HG03103 (cell line): Measurements from ENCODE around the gene F12.
A peak's percentile ranks its signal among the peaks of the same experiment; 100 is the strongest.
"Not testable (repeated sequence)": the region's sequence is repeated elsewhere in the genome, so short reads cannot be mapped to it uniquely, and the experiment has no call there.

Experiments used
- ATAC-seq: cut with Tn5 transposase; IDR thresholded peaks from one replicate; pipeline ENCODE4 v1.9.1; 2021; ENCODE audit warnings: low read depth; ENCODE audit not compliant: unreplicated experiment

The F12 gene

DNA sequence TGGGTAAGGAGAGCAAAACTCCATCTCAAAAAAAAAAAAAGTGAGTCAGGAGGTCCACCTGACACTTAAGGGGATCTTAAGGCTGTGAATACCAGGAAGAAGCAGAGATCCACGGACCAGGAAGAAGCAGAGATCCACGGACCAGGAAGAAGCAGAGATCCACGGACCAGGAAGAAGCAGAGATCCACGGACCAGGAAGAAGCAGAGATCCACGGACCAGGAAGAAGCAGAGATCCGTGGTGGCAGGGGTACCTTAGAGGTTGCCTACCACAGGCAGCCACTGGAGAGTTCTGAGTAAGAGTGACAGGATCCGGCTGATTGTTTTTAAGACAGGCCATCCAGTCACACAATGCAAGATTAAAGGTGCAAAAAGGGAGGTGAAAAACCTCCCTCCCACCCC is 11.1 kb upstream of the F12 start:
- ATAC-seq, result not testable (repeated sequence)

DNA sequence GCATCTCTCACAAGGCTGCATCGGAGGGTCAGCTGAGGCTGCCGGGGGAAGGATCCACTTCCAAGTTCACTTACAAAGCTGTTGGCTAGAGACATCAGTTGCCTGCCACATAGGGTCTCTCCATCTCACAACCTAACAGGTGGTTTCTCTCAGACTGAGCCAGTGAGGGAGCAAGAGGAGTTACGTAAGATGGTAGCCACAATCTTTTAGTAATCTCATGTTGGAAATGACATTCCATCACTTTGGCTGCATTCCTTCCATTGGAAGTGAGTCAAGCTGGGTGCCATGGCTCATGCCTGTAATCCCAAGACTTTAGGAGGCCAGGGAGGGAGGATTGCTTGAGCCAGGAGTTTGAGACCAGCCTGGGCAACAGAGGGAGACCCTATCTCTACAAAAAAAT is 9.7 kb upstream of the F12 start:
- no peak for ATAC-seq

DNA sequence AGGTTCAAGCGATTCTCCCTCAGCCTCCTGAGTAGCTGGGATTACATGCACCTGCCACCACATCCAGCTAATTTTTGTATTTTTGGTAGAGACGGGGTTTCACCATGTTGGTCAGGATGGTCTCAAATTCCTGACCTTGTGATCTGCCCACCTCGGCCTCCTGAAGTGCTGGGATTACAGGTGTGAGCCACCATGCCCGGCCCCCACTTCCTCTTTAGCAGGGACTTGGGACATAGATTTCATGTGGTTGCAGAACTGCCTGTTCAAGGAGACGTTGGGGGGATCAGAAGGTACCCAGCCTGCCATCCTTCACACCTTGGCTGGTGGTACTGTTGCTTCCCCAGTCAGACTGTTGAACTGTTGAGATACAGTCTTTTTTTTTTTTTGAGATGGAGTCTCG is 7.7 kb upstream of the F12 start:
- not testable (repeated sequence) for ATAC-seq

DNA sequence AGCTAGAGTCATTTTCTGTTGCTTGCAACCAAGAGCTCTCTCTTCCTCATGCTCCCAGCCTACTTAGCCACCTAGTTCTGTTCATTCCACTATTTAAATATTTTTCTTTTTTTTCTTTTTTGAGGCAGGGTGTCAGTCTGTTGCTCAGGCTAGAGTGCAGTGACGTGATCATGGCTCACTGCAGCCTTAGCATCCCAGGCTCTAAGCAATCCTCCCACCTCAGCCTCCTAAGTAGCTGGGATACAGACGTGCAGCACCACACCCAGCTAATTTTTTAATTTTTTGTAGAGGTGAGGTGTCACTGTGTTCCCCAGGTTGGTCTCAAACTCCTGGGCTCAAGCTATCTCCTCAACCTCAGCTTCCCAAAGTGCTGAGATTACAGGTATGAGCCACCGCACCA is 5.1 kb upstream of the F12 start:
- ATAC-seq, result no peak

DNA sequence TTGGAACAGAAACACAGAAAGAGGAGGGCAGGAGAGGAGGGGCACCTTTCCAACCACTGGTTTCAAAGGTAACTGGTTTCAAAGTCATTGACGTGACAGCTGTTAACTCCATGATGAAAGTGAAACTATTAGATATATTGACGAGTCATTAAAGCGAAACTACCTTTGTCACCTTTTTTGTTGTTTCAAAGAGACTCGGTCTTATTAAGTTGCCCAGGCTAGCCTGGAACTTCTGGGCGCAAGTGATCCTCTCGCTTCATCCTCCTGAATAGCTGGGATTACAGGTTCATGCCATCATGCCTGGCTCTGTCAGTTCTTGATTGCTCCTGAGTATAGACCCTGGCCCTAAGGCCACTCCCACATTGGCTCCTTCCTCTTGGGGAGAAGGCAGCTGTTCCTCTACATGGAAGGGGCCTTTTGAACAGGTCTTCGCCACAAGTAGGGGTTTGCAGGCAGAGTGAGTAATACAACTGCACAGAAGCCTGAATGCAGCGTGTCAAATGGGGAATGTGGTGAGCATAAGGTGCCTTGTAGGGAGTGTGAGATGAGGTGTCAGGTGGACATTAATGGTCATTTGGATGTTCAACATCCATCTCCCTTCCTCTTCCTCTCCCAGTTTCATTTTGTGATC is 3.4 kb upstream of the F12 start:
- peak; percentile 65 for ATAC-seq

DNA sequence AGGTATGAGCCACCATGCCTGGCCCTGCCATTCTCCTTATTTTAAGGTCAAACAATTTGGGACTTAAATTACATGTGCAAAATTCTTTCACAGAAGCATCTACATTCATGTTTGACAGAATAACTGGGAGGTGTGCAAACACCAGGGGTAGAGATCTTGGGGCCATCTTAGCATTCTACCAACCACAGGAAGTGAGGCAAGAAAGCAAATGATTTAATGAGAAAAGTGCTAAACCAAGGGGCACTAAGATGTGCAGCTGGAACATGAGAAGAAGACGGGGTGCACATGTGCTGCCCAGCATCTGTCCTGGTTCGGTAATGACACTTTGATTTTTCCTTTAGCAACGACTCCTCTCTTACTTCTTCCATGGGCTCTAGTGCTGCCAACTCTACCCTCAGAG is 1.2 kb upstream of the F12 start:
- ATAC-seq, result no peak

DNA sequence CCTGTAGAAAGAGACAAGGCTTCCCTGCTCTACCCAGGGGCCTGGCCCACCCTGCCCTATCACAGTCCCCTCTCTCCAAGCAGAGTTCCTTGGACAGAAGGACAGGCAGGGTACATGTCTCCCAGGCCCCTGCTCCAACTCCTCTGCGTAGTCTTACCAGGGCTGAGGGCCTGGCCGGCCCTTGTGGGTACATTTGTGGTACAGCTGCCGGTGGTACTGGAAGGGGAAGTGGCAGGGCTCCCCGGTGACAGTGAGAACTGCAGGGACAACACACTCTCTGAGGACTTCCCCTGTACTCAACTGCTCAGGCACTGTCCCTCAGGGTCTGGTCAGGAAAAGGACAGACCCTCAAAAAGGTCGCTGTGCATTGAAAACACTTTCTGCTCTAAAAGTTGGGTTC is 3.6 kb downstream of the F12 start:
- no peak for ATAC-seq

DNA sequence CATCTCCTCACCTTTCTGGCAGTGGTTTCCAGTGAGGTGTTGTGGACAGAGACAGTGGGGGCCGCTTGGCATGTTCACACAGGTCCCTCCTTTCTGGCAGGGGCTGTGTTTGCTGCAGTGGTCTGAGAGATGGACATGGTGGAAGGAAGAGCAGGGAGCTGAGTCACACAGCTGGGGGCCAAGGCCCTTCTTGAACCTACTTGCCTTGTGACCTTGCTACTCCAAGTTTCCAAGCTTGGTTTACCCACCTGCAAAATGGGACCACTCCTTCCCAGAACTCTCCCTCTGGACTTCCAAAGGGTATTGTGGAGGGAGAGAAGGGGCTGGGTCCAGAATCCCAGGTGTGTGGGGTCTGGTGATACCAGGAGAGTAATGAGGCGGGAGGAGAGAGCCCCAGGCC is 4.1 kb downstream of the F12 start:
- no peak for ATAC-seq

DNA sequence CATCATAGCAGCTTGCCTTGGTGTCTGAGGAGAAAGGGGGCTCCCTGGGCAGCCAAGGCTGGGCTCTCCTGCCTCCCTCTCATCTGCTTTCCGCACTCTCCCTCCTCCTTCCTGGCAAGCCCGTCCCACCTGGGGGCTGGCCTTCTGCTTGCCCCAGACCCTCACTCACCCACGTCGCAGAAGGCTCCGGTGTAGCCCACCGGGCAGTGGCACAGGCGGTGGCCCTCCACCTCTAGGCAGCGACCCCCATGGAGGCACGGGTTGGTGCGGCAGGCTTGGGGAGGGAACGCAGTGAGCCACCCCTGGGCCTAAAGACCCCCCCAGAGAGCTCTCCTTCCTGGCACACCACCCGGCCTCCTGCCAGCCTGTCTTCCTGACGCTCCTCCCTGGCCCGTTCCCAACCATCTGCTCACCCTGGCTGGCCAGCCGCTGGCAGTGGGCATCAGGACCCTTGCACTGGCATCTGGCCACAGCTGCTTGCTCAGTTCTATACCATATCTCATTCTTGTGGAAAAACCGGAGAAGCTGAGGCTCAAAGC is 4.7 kb downstream of the F12 start:
- ATAC-seq, result no peak

DNA sequence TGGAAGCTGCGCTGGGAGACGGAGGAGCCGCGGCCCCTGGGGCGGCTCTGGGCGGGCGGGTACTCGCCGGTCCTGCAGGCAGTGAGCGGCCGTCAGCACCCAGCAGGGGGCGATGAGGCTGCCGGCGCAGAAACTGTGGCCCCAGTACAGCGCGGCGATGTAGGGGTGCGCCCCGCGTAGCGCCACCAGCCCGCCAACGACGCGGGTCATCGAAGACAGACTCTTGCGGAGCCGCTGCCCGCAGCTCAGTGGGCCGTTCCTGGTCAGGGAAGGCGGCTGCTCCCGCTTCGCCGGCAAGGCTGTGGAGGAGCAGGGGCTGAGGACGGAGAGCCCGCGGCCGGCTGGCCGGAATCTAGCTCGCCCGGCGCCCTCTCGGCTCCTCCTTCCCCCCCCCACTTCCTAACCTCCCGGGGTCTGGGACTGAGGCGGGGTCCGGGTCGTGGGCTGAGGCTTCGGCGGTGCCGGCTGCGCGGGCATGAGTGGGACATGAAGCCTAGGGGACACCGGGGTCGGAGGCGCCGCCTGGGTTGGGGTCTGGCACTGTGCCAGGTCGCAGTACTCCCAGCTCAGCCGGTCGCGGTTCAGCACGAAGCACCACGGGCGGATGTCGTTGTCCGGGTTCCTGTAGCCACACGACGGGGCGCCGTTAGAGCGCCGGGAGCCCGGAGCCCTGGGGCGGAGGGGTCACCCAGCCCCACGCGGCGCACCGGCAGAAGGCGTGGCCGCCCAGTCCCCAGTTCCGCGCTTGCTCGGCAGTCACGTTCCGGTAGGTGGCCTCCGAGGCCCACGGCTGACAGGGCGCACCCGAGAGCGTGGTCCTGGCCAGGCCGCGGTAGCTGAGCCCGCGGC is 5.3 kb downstream of the F12 start:
- ATAC-seq, result peak; percentile 70

DNA sequence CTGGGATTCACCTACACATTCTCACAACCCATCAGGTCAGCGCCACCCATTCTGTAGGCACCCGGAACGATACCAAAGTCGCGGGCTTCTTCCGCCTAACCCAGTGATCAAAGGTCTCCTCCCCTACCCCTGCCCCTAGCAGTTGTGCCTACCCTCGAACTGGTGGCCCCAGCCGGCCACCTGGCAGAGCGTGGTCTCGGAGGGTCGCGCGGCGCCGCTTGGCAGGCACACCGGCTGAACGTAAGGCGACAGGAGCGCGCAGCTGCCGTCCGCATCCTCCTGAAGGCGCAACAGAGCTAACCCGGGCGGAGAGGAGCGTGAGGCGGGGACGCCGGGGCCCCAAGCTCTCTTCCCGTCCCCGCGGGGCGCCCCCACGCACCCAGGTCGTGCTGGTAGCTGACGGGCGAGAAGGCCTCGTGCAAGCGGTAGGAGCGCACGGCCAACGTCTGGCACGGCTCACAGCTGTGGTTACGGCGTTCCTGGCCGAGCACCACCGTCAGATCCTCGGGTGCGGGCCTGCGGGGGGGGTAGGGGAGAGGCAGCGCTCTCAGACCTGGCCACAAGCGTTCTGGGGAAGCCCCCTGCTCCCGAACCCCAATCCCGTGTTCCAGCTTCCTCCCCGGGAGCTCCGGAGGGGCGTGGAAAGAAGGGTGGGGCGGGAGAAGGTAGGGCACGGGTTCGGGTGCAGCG is 6.1 kb downstream of the F12 start:
- ATAC-seq, result no peak

DNA sequence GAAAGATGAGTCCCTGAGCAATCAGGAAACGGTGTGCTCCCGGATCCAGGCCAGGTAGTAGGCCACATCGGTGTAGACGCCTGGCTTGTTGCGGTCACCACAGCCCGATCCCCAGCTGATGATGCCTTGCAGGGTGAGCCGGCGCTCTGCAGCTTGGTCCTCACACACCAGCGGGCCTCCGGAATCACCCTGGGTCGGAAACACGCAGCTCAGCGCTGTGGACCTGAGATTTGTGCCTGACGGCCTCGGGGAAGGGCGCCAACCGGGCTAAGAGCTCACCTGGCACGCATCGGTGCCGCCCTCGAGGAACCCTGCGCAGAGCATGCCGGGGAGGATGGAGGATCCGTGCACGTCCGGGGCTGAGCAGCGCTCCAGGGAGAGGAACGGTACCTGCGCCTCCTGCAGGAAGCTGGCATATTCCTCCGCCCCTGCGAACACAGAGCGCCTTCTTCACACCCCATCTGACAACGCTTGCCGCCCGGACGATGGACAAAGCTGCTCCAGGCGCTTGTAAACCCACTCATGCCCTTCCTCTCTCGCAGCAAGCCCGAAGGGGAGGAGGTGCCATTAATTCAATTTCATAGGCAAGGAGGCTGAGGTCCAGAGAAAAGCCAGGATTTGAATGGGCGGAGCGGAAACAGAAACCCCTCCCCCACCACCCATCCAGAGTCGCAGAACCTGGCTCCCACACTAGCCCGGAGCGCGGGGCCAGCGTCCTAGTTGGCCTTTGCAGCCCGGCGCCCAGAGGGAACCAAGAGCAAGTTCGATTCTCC is 6.9 kb downstream of the F12 start:
- ATAC-seq, result no peak

DNA sequence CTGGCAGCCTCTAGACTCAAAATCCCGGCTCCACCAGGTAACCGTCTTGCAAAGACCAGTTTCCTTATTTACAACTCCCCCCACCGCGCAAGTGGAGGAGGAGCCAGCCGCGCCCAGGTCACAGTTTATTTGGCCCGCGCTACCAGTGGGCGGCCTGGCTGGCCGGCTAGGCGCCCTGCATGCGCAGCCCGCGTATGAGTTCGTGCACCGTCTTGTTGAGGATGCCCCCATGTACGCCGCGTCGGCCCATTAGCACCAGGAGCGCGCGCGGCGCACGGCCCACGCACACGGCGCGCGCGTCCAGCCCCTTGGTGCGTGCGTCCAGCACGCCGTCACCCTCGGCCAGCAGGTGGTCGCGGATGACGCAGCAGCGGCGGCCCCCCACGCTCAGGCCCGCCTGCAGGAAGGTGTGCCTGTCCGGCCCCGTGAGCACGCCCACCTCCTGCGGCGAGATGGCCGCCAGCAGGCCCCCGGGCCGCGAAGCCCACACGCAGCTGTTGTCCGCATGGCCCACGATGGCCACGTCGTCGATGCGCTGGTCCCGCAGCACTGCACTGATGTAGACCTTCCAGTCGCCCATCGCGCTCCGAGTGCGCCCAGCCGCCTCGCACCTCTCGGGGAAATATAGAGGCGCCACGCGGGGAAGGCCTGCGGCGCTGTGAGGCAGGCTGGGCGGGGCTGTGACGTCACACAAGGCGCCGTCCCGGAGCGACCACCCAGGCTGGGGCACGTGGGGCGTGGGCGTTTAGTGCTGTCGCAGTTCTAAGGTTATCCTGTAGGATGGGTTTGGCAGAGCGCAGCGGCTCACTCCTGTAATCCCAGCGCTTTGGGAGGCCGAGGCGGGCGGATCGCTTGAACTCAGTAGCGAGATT is 9.1 kb downstream of the F12 start, which contains the start of gene PFN3:
PFN3 (minus strand) TSS at position 665 of the 872 bp plus-strand sequence; CDS start at position 580, 85 bp downstream.
- no peak for ATAC-seq

DNA sequence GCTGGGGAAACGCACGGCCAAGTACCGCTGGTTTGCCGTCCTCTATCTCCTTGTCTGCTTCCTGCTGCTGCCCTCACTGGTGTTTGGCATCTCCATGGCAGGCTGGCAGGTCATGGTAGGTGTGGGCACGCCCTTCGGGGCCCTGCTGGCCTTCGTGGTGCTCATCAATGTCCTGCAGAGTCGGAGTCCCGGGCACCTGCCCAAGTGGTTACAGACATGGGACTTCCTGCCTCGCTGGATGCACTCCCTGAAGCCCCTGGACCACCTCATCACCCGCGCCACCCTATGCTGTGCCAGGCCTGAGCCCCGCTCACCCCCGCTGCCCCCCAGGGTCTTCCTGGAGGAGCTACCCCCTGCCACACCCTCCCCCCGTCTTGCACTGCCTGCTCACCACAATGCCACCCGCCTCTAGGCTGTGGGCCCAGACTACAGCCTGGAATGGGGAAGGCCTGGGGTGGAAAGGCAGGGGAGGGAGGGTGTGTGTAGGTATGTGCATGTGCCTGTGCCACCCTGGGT is 11.4 kb downstream of the F12 start:
- no peak for ATAC-seq

DNA sequence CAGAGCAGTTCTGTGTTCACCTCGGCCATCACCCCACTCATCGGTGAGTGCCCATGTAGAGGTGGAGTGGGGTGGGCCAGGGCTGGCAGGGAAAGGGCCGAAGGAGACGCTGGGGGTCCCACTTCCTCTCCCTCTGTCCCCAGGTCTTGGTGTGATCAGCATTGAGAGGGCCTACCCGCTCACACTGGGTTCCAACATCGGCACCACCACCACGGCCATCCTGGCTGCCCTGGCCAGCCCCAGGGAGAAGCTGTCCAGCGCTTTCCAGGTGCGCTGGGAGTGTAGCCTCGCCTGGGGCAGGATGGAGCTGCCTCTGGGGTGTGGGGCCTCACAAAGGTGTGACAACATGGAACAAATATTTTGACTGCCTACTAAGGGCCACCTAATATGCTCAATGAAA is 12.6 kb downstream of the F12 start:
- ATAC-seq, result no peak

DNA sequence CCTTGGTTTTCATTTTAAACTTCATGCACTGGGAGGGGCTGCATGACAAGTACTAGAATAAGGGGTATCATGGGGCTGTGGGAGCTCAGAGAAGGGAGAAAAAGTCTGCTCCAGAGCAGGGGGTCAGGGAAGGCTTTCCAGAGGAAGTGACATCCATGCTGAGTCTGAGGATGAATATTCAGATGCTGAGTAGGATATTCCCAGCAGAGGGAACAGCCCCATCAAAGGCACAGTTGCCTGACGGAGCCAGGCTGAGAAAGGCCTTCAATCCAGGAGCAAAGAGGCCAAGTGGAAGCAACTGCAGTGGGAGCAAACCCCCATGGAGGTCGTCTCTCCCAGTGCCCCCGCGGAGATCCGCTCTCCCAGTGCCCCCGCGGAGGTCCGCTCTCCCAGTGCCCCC is 13.3 kb downstream of the F12 start:
- no peak for ATAC-seq

DNA sequence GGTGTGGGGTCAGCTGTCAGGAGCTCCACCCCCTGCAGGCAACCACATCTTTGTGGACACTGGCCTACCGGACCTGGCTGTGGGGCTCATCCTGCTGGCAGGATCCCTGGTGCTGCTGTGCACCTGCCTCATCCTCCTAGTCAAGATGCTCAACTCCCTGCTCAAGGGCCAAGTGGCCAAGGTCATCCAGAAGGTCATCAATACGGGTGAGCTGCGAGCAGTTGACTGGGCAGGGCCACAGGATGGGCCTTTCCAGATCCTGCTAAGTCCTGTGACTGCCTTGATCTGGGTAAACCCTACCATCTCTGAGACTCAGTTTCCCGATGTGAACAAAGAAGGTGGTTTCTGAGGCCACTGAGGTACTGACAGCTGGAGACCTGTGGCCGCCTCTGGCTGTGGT is 15.4 kb downstream of the F12 start:
- ATAC-seq, result no peak

DNA sequence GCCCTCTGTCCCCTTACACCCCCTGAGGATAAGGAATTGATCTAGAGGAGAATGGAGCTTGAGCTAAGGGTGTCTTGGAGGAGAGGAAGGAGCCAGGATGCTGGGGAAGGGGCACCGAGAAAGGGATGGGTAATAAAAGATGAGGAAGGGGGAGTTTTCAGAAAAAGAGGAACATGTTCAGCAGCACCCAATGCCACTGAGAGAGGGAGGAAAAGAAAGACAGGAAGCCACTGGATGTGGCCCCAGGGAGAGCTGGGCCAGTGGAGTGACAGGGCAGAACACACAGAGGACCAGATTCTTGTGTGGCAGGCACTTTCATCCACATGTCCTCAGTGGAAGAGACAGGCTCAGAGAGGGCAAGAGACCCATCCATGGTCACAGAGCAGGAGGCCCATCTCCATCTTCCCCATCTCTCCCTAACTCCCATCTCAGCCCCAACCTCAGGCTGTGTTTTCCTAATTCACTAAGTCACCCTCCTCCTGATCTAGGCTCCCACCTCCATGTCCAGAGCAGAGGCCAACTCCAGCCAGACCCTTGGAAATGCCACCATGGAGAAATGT is 16.1 kb downstream of the F12 start:
- ATAC-seq, result no peak

DNA sequence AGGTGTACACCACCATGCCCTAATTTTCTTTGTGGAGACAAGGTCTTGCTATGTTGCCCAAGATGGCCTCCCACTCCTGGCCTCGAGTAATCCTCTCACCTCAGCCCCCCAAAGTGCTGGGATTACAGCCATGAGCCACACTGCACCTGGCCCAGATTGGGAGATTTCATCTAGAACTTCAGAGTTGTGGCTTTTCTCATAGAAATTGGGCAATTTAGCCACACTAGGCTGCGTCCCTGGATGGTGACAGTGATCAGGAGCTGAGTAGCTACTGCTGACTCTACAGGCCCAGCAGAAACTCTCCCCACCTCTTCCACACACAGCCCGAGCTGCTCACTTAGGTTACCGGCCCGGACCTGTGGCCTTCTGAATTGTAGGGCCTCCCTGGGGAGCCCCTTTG is 16.6 kb downstream of the F12 start:
- ATAC-seq, result no peak
